NCI-H748 (cell line): ENCODE measurements around the gene PHF10.

ENCODE experiments used
- DNase-seq: peaks from one replicate; lab custom pipeline; 2025; ENCODE audit not compliant: unreplicated experiment; lab: John Stamatoyannopoulos, UW

PHF10 gene

GRCh38 chr6:169723200-169723909, 945 bp downstream of the PHF10 start:
- peak; percentile 65 for DNase-seq

- DNase-seq = peak; percentile 57
These were observed 1.7 kb downstream of the PHF10 start for GRCh38 chr6:169722362-169723199.

GRCh38 chr6:169720207-169720855, 4.0 kb downstream of the PHF10 start:
- DNase-seq = no peak

GRCh38 chr6:169719117-169719516, 5.2 kb downstream of the PHF10 start:
- no peak for DNase-seq

- no peak for DNase-seq
These were observed 9.7 kb downstream of the PHF10 start for GRCh38 chr6:169714595-169714994.

GRCh38 chr6:169714178-169714577, 10.1 kb downstream of the PHF10 start:
- no peak for DNase-seq

- no peak for DNase-seq
These were observed 14.3 kb downstream of the PHF10 start for GRCh38 chr6:169710009-169710408.

GRCh38 chr6:169709293-169709692, 15.0 kb downstream of the PHF10 start:
- DNase-seq = no peak

GRCh38 chr6:169707772-169708171, 16.5 kb downstream of the PHF10 start:
- no peak for DNase-seq

- DNase-seq = no peak
These were observed 21.5 kb downstream of the PHF10 start for GRCh38 chr6:169702840-169703246.

- peak; percentile 99 for DNase-seq
These were observed 22.1 kb downstream of the PHF10 start, which contains the start of the genes C6orf120 and WDR27 for GRCh38 chr6:169701954-169702839. Gene C6orf120 (plus strand): TSS chr6:169702126. CDS start chr6:169702460, 334 bp downstream. Gene WDR27 (minus strand): TSS chr6:169702029. CDS start chr6:169689005, 13,024 bp downstream.

- peak; percentile 56 for DNase-seq
These were observed 22.9 kb downstream of the PHF10 start for GRCh38 chr6:169701311-169701953.

- DNase-seq = no peak
These were observed 24.0 kb downstream of the PHF10 start for GRCh38 chr6:169700296-169700695.

GRCh38 chr6:169697115-169697514, 27.2 kb downstream of the PHF10 start:
- peak; percentile 11 for DNase-seq

- no peak for DNase-seq
These were observed 29.2 kb downstream of the PHF10 start for GRCh38 chr6:169695131-169695530.

GRCh38 chr6:169692516-169692915, 31.8 kb downstream of the PHF10 start:
- no peak for DNase-seq

GRCh38 chr6:169691260-169691659, 33.0 kb downstream of the PHF10 start:
- DNase-seq = no peak

GRCh38 chr6:169689287-169689686, 35.0 kb downstream of the PHF10 start:
- DNase-seq = no peak

GRCh38 chr6:169685860-169686259, 38.4 kb downstream of the PHF10 start:
- DNase-seq = no peak

- no peak for DNase-seq
These were observed 40.2 kb downstream of the PHF10 start for GRCh38 chr6:169684056-169684455.
